ENCODE measurements around the gene CTH. TPM values are rescaled to one million over a fixed set of nuclear protein-coding genes. Genes with fewer than 3 reads are reported as not detected.

CTH gene
- total and polyA plus RNA-seq, 2 experiments from 2014 or later: 31.0 to 34.3 TPM

DNA sequence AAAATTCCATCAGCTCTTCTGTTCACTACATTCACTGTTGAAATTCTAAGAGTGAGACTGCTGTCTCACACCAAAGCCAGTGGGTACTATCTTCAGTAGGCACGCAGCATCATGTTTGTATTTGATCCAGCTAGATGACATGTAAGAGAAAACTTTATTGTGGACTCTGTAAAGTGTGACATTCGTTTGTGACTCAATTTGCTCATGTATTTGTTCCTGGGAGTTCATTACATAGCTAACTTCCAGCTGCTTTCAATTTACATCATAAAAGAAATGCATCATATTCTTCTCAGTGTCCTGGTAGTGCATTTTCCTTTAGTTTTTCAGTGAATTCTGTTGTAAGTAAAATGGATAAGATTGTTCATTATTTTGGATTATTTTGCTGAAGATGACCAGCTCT is 31.4 kb downstream of the CTH start (continued):
- TF ChIP-seq EZH2phosphoT487 (IDR thresholded peaks at IDR 0.05; ENCODE audit: unreplicated experiment) (no peak), STAT1 (IDR thresholded peaks at IDR 0.05; ENCODE audit: unreplicated experiment) (no peak), CREB1 (CRISPR knock-in tag; IDR thresholded peaks at IDR 0.05; ENCODE audit: low read depth) (no peak), ZNF114 (CRISPR knock-in tag; IDR thresholded peaks at IDR 0.05) (no peak), JUNB (IDR thresholded peaks at IDR 0.05; ENCODE audit: unreplicated experiment) (no peak)

DNA sequence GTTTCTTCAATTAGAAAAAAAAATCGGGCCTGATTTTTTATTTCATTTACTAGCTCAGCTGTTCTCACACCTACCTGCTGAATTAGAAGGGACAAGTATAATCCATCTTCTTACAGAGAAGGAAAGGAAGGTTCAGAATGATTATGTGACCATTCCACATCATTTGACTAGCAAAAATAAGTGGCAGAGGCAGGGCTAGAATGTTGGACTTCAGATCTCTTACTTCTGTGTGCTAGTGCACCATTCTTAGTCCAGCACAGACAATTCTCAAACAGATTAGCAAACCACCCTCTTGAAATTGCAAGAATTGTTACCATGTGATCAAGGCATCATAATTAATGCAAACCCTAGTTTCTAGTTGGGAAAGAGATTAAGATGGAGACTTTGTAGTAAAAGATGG is 32.7 kb downstream of the CTH start:
- no peak overlapping the region for H2AFZ ChIP-seq
- H3K79me2 ChIP-seq (replicated peaks; ENCODE audit: insufficient read depth): no peaks in the 10 kb centered on the region
- no peaks in the 10 kb centered on the region for H3K9me3 Mint-ChIP-seq
- H3K4me1 Mint-ChIP-seq: peaks cover 30% of the 10 kb centered on the region
- H3K4me3 ChIP-seq: no peak overlapping the region
- 0 out of 2 replicates have a peak, but pooled peaks cover 4% of the 10 kb centered on the region for H3F3A ChIP-seq (replicated peaks; ENCODE audit: low read depth)
- H3K27me3 ChIP-seq (ENCODE audit: insufficient read depth): no peaks in the 10 kb centered on the region
- H3K4me3 Mint-ChIP-seq: no peak overlapping the region; the same call in 2 of the 3 replicates
- H3K27ac ChIP-seq (ENCODE audit: low read depth): no peak overlapping the region
- no peaks in the 10 kb centered on the region for H3K27me3 Mint-ChIP-seq (ENCODE audit: insufficient read depth, low read depth, poor library complexity)
- H3K4me1 ChIP-seq (ENCODE audit: insufficient read depth): peaks cover 34% of the 10 kb centered on the region
- H4K20me1 ChIP-seq (replicated peaks; ENCODE audit: insufficient read depth): no peaks in the 10 kb centered on the region
- no peak overlapping the region for H3K4me2 ChIP-seq
- ATAC-seq (no peak), DNase-seq (ENCODE audit: low spot score) (no peak)
- peaks cover 24% of the 10 kb centered on the region for H3K36me3 Mint-ChIP-seq (ENCODE audit: low read depth)
- TF ChIP-seq STAT1 (IDR thresholded peaks at IDR 0.05; ENCODE audit: unreplicated experiment): no peak
- TF ChIP-seq CREB1 (CRISPR knock-in tag; IDR thresholded peaks at IDR 0.05; ENCODE audit: low read depth): no peak
- TF ChIP-seq POLR2AphosphoS5 (IDR thresholded peaks at IDR 0.05; ENCODE audit: low read depth): no peak
- TF ChIP-seq, protein P1, sequence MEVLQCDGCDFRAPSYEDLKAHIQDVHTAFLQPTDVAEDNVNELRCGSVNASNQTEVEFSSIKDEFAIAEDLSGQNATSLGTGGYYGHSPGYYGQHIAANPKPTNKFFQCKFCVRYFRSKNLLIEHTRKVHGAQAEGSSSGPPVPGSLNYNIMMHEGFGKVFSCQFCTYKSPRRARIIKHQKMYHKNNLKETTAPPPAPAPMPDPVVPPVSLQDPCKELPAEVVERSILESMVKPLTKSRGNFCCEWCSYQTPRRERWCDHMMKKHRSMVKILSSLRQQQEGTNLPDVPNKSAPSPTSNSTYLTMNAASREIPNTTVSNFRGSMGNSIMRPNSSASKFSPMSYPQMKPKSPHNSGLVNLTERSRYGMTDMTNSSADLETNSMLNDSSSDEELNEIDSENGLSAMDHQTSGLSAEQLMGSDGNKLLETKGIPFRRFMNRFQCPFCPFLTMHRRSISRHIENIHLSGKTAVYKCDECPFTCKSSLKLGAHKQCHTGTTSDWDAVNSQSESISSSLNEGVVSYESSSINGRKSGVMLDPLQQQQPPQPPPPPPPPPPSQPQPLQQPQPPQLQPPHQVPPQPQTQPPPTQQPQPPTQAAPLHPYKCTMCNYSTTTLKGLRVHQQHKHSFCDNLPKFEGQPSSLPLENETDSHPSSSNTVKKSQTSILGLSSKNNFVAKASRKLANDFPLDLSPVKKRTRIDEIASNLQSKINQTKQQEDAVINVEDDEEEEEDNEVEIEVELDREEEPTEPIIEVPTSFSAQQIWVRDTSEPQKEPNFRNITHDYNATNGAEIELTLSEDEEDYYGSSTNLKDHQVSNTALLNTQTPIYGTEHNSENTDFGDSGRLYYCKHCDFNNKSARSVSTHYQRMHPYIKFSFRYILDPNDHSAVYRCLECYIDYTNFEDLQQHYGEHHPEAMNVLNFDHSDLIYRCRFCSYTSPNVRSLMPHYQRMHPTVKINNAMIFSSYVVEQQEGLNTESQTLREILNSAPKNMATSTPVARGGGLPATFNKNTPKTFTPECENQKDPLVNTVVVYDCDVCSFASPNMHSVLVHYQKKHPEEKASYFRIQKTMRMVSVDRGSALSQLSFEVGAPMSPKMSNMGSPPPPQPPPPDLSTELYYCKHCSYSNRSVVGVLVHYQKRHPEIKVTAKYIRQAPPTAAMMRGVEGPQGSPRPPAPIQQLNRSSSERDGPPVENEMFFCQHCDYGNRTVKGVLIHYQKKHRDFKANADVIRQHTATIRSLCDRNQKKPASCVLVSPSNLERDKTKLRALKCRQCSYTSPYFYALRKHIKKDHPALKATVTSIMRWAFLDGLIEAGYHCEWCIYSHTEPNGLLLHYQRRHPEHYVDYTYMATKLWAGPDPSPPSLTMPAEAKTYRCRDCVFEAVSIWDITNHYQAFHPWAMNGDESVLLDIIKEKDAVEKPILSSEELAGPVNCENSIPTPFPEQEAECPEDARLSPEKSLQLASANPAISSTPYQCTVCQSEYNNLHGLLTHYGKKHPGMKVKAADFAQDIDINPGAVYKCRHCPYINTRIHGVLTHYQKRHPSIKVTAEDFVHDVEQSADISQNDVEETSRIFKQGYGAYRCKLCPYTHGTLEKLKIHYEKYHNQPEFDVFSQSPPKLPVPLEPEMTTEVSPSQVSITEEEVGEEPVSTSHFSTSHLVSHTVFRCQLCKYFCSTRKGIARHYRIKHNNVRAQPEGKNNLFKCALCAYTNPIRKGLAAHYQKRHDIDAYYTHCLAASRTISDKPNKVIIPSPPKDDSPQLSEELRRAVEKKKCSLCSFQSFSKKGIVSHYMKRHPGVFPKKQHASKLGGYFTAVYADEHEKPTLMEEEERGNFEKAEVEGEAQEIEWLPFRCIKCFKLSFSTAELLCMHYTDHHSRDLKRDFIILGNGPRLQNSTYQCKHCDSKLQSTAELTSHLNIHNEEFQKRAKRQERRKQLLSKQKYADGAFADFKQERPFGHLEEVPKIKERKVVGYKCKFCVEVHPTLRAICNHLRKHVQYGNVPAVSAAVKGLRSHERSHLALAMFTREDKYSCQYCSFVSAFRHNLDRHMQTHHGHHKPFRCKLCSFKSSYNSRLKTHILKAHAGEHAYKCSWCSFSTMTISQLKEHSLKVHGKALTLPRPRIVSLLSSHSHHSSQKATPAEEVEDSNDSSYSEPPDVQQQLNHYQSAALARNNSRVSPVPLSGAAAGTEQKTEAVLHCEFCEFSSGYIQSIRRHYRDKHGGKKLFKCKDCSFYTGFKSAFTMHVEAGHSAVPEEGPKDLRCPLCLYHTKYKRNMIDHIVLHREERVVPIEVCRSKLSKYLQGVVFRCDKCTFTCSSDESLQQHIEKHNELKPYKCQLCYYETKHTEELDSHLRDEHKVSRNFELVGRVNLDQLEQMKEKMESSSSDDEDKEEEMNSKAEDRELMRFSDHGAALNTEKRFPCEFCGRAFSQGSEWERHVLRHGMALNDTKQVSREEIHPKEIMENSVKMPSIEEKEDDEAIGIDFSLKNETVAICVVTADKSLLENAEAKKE (CRISPR knock-in tag; IDR thresholded peaks at IDR 0.05): no peak
- no peak for TF ChIP-seq ZNF331 (CRISPR knock-in tag; IDR thresholded peaks at IDR 0.05; ENCODE audit: low read depth)
- no peak for TF ChIP-seq CTCF (conservative IDR thresholded peaks at IDR 0.05; ENCODE audit: low read depth in 2 of 2)
- peaks cover 13% of the 10 kb centered on the region; the same call in 1 of the 2 replicates for H3K36me3 ChIP-seq (ENCODE audit: insufficient read depth)
- peak overlapping the region; percentile 87 for H3K27ac Mint-ChIP-seq
- no peaks in the 10 kb centered on the region for H3K9me2 ChIP-seq (ENCODE audit: insufficient read depth)

Data from GM23338 (cell line).